HUES6 (cell line): ENCODE measurements around the gene TSPAN11.

ENCODE experiments used
- H3K27ac ChIP-seq: 2 replicates; pipeline ENCODE4 v1.7.0; 2013; ENCODE audit warnings: low read depth, mild to moderate bottlenecking, low read length, inconsistent platforms
- H3K27me3 ChIP-seq: 2 replicates; pipeline ENCODE4 v1.6.1; 2013; ENCODE audit warnings: low read length; ENCODE audit not compliant: control insufficient read depth, insufficient read depth
- H3K36me3 ChIP-seq: 2 replicates; pipeline ENCODE4 v1.6.1; 2013; ENCODE audit warnings: low read length; ENCODE audit not compliant: control insufficient read depth, insufficient read depth
- H3K4me1 ChIP-seq: 2 replicates; pipeline ENCODE4 v1.6.1; 2013; ENCODE audit warnings: low read length; ENCODE audit not compliant: control insufficient read depth, insufficient read depth
- H3K4me3 ChIP-seq: 2 replicates; pipeline ENCODE4 v1.5.1; 2013; ENCODE audit warnings: low read depth, low read length
- H3K9ac ChIP-seq: one replicate; pipeline ENCODE4 v1.6.1; 2013; ENCODE audit warnings: mild to moderate bottlenecking, low read length
- H3K9me3 ChIP-seq: 2 replicates; pipeline ENCODE4 v1.6.1; 2013; ENCODE audit warnings: low read depth, low read length; ENCODE audit not compliant: control insufficient read depth, insufficient read depth

The TSPAN11 gene

GRCh38 chr12:31003861-31004640 lies 77.5 kb downstream of the TSPAN11 start:
- H3K9ac ChIP-seq, result no peak overlapping the region
- no peaks in the 10 kb centered on the region for H3K9me3 ChIP-seq
- no peak overlapping the region for H3K27ac ChIP-seq
- no peaks in the 10 kb centered on the region for H3K36me3 ChIP-seq
- no peak overlapping the region for H3K4me3 ChIP-seq
- peaks cover 6% of the 10 kb centered on the region; the same call in 1 of the 2 replicates for H3K4me1 ChIP-seq
- no peaks in the 10 kb centered on the region for H3K27me3 ChIP-seq

GRCh38 chr12:31004666-31005065 lies 78.1 kb downstream of the TSPAN11 start:
- H3K4me1 ChIP-seq, result peaks cover 6% of the 10 kb centered on the region; the same call in 1 of the 2 replicates
- no peaks in the 10 kb centered on the region for H3K27me3 ChIP-seq
- no peaks in the 10 kb centered on the region for H3K9me3 ChIP-seq
- H3K9ac ChIP-seq, result no peak overlapping the region
- H3K4me3 ChIP-seq, result no peak overlapping the region
- H3K27ac ChIP-seq, result no peak overlapping the region
- H3K36me3 ChIP-seq, result no peaks in the 10 kb centered on the region

- Histone ChIP-seq H3K27me3 (no peaks in the 10 kb centered on the region), H3K4me1 (peaks cover 6% of the 10 kb centered on the region; the same call in 1 of the 2 replicates), H3K36me3 (no peaks in the 10 kb centered on the region), H3K4me3 (no peak overlapping the region), H3K27ac (no peak overlapping the region), H3K9ac (no peak overlapping the region), H3K9me3 (no peaks in the 10 kb centered on the region)
Measured at GRCh38 chr12:31005256-31005943, 78.9 kb downstream of the TSPAN11 start.

- Histone ChIP-seq H3K9ac (no peak overlapping the region), H3K4me3 (no peak overlapping the region), H3K27me3 (no peaks in the 10 kb centered on the region), H3K36me3 (no peaks in the 10 kb centered on the region), H3K4me1 (peaks cover 6% of the 10 kb centered on the region; the same call in 1 of the 2 replicates), H3K27ac (no peak overlapping the region), H3K9me3 (no peaks in the 10 kb centered on the region)
Measured at GRCh38 chr12:31005944-31006361, 79.4 kb downstream of the TSPAN11 start.

GRCh38 chr12:31006416-31007152 lies 80.0 kb downstream of the TSPAN11 start:
- H3K36me3 ChIP-seq, result no peaks in the 10 kb centered on the region
- no peak overlapping the region for H3K4me3 ChIP-seq
- no peak overlapping the region for H3K27ac ChIP-seq
- H3K9ac ChIP-seq, result no peak overlapping the region
- H3K9me3 ChIP-seq, result no peaks in the 10 kb centered on the region
- H3K4me1 ChIP-seq, result peaks cover 6% of the 10 kb centered on the region; the same call in 1 of the 2 replicates
- H3K27me3 ChIP-seq, result no peaks in the 10 kb centered on the region

- no peak overlapping the region for H3K27ac ChIP-seq
- peaks cover 6% of the 10 kb centered on the region; the same call in 1 of the 2 replicates for H3K4me1 ChIP-seq
Measured at GRCh38 chr12:31007153-31007495, 80.6 kb downstream of the TSPAN11 start.

GRCh38 chr12:31007636-31008175 lies 81.2 kb downstream of the TSPAN11 start:
- Histone ChIP-seq H3K27ac (no peak overlapping the region), H3K27me3 (no peaks in the 10 kb centered on the region), H3K9me3 (no peaks in the 10 kb centered on the region), H3K9ac (no peak overlapping the region), H3K4me1 (peaks cover 6% of the 10 kb centered on the region; the same call in 1 of the 2 replicates), H3K36me3 (no peaks in the 10 kb centered on the region), H3K4me3 (no peak overlapping the region)

More at GRCh38 chr12:31007153-31007495, 80.6 kb downstream of the TSPAN11 start:
- Histone ChIP-seq H3K27me3 (no peaks in the 10 kb centered on the region), H3K9ac (no peak overlapping the region), H3K9me3 (no peaks in the 10 kb centered on the region), H3K4me3 (no peak overlapping the region), H3K36me3 (no peaks in the 10 kb centered on the region)

GRCh38 chr12:31008241-31008761 lies 81.8 kb downstream of the TSPAN11 start:
- no peaks in the 10 kb centered on the region for H3K27me3 ChIP-seq
- H3K4me1 ChIP-seq, result peaks cover 6% of the 10 kb centered on the region; the same call in 1 of the 2 replicates
- H3K9ac ChIP-seq, result no peak overlapping the region
- H3K36me3 ChIP-seq, result no peaks in the 10 kb centered on the region
- no peak overlapping the region for H3K4me3 ChIP-seq
- H3K27ac ChIP-seq, result no peak overlapping the region
- H3K9me3 ChIP-seq, result no peaks in the 10 kb centered on the region

- no peaks in the 10 kb centered on the region for H3K9me3 ChIP-seq
- H3K27ac ChIP-seq, result no peak overlapping the region
- H3K4me3 ChIP-seq, result no peak overlapping the region
- peaks cover 6% of the 10 kb centered on the region; the same call in 1 of the 2 replicates for H3K4me1 ChIP-seq
- no peaks in the 10 kb centered on the region for H3K36me3 ChIP-seq
- no peak overlapping the region for H3K9ac ChIP-seq
- H3K27me3 ChIP-seq, result no peaks in the 10 kb centered on the region
Measured at GRCh38 chr12:31008961-31009840, 82.7 kb downstream of the TSPAN11 start.

- H3K4me3 ChIP-seq, result no peak overlapping the region
- H3K27ac ChIP-seq, result no peak overlapping the region
- no peak overlapping the region for H3K9ac ChIP-seq
- H3K36me3 ChIP-seq, result no peaks in the 10 kb centered on the region
- H3K4me1 ChIP-seq, result peaks cover 6% of the 10 kb centered on the region; the same call in 1 of the 2 replicates
- H3K27me3 ChIP-seq, result no peaks in the 10 kb centered on the region
- H3K9me3 ChIP-seq, result no peaks in the 10 kb centered on the region
Measured at GRCh38 chr12:31009976-31010375, 83.4 kb downstream of the TSPAN11 start.
